Skin of body (tissue), 2 donors: ENCODE data around the gene KRTAP17-1. TPM values are rescaled to one million over a fixed set of nuclear protein-coding genes. Genes with fewer than 3 reads are reported as not detected.
"Not testable (repeated sequence)": the region's sequence is repeated elsewhere in the genome, so short reads cannot be mapped to it uniquely, and the experiment has no call there.

Experiments used
- DNase-seq: peaks from one replicate; lab custom pipeline; 2025; lab: John Stamatoyannopoulos, UW
- total RNA-seq: library from RNA; depleted of rRNA; stranded (reverse); fragments of >200 nt; gene quantifications from one replicate; pipeline ENCODE4 v1.2.3, GENCODE V29; 2014

Gene KRTAP17-1
- total RNA-seq, 1 donor from 2014 or later, result 7.9 TPM

DNA sequence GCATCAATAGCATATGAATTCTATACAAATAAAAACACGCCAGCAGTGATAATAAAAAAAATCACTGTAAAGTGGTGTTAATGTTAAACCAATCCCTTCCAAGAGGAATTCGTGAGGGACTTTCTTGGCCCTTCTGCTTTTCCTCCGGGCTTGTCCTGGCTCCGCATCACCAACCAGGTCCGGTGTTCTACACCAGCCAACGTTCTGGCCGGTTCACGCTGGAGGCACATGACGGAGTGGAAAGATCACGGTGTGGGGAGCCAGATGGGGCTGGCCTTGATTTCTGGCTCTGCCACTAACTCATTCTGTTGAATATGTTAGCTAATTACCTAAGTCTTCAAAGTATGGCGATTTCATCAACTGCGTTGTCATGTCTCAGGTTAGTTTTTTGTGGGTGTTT is 11.4 kb downstream of the KRTAP17-1 start:
- no peak for DNase-seq

DNA sequence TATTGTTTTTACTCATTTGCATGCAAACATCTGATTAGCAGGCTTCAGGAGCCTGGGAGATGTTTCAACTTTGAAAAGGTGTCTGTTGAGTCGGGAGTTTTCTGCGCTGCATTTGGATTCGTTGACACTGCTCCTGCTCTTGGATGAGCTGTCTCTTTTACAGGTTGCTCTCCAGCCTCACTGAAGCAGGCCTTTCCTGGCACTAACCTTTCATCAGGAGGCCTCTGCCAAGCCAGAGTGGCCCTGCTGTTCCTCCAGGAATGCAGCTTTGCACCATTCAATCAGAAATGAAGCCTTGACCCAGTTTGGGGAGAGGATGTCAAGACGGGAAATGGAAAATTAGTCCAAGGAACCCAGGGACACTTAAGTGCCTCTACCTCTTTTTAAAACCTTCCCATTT is 12.5 kb downstream of the KRTAP17-1 start:
- DNase-seq, result no peak

DNA sequence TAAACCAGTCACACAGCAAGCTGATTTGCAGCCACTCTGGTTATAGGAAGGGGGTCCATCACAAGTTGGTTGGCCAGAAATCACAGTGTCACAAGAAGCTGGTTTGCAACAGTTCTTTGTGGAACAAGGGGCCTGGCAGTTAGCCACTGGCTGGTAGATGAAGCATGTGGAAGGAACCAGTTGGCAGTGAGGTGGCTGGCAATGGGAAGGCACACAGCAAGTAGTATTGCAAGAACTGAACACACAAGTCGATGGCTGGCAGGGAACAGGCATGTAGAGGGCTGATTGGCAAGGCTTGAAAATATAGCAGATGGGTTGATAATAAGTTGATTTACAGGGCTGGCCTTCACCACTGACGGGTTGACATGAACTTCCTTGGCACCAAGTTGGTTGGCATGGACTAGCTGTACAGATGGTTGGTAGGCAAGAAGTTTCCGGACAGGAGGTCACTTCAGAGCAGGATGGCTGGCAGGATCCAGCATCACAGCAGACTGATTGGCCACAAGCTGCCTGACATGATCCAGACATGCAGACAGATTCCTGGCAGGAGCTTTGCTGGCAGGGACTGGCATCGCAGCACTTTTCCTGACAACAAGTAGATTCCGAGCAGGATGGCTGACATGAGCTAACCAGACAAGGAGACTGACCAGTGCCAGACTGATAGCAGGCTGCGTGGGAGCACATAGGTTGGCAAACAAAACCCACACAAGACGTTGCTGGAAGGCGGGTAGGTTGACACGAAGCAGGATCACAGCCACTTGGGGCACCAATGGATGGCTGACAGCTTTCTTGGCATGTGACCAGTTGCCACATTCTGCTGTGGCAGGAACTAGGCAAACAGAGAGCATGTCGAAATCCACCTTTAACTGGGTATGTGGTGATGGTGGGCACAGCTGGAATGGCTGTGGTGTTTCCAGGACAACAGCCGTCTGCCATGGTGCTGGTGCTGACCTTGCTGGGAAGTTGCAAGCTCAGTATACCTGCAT is 13.3 kb downstream of the KRTAP17-1 start, which contains the start of gene KRTAP29-1:
KRTAP29-1 (minus strand) TSS at position 936 of the 986 bp plus-strand sequence; CDS start at position 936, 0 bp downstream.
- DNase-seq, result no peak

DNA sequence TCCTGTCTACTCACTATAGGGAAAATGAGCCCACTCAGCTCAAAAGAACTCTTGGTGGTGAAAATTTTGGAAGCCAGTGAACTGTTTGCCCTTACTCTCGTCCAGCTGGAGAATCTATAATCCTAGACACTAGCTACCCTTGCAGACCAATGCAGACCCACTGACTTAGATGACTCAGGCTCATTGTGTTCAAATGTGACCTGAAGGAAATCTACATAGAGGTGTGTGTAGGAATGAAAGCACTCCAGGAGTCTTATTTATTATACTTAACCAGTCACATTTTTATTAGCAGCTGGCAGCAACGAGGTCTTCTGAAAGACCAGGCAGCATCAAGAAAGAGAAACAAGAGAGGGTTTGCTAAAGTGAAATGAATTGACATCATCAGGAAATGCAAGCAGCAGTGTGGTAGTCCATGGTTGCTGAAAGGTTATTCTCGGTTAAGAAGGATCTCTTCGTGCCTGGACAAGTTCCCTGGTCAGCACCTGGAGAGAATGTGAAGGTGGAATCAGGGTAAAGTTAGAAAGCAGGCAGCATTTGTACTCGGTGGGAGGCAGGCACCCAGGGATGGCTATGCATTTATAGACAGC is 14.2 kb downstream of the KRTAP17-1 start:
- no peak for DNase-seq

DNA sequence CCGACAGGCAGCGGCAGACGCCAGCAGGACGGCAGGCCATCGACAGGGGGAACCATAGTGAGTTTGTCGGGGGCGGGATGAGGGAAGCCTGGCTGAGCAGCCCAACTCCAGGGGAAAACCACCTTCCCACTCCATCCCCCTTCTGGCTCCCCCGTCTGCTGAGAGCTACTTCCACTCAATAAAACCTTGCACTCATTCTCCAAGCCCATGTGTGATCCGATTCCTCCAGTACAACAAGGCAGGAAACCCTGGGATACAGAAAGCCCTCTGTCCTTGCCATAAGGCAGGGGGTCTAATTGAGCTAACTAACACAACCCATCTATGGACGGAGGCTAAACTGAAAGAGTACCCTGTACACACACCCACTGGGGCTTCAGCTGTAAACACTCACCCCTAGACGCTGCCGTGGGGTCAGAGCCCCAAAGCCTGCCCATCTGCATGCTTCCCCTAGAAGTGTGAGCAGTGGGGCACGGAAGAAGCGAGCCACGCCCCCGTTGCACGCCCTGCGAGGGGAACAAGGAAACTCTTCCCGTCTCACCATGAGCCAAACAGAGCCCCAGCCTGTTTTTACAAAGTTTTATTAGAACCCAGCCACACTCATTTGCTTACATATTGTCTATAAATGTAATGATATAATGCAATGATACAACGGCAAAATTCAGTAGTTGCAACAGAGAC is 16.9 kb downstream of the KRTAP17-1 start:
- DNase-seq, result no peak

DNA sequence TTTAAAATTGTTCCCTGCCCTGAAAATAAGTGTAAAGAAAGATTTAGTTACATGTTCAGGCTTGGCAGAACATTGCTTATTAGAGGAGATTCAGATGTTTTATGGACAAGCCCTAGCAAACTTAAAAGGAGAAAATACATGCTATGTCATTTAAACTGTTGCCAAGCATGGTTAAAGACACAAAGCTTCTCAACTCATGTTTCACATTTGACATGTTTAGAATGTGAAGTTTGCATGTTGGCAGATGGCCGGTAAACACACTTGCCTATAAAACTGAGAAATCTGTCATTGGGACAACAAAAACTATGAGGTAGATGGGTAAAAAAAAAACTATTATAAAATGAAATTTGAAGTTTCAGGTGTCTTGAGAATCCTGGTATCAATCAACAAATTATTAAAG is 18.7 kb downstream of the KRTAP17-1 start:
- DNase-seq, result no peak

DNA sequence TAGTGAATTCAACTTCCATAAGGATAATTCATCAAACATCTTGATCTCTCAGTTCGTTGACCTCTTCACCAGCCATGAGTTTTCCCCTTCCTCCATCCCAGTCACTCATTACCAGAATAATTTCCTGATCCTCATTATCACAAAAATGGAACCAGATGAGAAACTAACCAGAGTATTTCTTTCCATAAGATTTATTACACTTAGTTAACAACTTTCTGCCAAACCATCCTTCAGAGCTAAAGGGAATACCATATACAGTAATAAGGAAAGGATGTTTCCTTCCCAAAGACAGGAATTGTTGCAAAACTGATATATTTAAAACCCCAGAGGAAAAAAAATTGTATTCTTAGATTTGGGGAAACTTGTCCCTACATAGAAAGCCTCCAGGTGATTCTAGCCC is 21.5 kb downstream of the KRTAP17-1 start:
- no peak for DNase-seq

DNA sequence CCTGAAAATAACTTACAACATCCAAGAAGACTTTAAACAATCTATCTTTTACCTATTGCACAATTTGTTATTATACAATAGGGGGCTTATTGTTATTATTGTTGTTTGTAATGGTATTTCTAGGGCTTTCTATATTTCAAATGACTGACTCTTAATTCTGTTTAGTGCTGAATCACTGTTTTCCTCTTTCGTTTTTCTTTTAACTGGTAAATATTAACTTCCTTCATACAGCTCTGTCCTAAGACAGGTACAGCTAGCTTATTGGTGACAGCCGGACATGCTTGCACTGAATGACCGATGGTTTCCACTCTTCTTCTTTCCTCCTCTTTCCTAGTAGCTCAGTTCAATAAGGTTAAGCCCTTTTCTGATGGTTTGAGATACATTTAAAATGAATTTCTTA is 28.5 kb downstream of the KRTAP17-1 start:
- no peak for DNase-seq

DNA sequence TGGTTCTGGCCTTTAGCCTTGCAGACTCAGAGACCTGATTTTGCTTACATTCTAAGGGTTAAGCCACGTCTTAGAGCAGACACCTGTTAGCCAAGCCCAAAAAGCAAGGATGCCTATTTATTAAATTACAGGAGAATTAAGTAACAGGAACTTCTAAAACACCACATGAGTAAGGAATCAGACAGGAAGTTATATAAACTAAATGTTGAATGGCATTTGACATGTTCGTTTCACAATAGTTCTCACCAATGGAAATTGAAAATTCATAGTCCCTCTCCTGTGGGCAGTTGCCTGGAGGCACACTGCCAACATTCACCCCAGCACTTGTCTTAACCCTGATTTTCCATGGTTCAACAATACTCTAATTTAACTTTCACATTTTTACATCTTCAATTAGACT is 31.0 kb downstream of the KRTAP17-1 start:
- DNase-seq, result no peak

DNA sequence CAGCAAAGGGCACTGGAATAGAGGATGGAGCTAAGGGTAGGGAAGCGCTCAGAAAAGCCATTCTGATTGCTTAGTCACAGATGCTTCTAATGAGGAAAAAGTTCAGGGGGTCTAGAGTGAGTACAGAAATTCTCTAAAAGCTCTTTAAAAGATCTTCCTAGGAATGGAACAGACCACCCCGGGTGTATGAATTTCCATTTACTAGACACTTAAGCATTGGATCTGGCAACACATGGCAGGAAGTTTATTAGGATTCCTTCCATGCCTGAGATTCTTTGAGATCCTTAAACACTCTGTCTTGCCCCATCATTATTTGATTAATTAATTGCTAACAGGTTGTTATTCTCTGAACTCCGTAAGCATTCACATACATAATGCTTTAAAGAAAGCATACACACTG is 31.5 kb downstream of the KRTAP17-1 start:
- DNase-seq, result no peak

DNA sequence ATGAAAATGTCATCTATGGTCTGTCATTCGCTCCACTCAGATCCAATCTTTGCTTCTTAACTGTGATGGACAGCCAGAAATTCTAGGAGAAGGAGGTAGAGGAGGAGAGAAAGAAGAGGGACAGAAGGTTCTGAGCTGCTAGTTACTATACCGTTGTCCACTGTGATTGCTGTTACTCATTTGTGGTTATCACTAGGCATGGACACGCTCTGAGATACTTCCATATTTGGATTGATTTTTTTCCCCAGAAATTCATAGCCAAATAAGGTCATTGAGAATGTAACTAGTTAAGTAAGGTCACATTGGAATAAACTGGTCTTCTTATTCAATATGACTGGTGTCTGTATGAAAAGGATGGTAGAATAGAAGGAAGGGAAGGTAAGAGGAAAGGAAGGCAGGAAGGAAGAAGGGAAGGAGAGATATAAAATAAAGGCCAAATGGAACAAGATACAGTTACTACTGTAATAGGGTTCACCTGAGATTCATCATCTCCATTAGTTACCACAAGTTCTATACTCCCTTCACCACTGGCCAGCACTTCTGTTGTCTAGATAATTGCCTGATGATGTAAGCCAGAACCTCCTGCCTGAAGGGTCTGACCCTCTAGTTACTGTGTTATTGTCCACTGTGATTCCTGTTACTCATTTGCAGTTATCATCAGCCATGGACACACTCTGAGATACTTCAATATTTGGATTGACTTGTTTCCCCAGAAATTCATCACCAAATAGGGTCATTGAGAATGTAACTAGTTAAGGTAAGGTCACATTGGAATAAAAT is 37.1 kb downstream of the KRTAP17-1 start:
- DNase-seq, result no peak

DNA sequence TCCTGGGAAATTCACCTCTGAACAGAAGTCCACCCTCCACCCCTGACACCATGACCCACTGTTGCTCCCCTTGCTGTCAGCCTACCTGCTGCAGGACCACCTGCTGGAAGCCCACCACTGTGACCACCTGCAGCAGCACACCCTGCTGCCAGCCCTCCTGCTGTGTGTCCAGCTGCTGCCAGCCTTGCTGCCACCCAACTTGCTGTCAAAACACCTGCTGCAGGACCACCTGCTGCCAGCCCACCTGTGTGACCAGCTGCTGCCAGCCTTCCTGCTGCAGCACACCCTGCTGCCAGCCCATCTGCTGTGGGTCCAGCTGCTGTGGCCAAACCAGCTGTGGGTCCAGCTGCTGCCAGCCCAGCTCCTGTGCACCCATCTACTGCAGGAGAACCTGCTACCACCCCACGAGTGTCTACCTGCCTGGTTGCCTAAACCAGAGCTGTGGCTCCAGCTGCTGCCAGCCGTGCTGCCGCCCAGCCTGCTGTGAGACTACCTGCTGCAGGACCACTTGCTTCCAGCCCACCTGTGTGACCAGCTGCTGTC is 39.8 kb downstream of the KRTAP17-1 start, which contains the start of gene KRTAP9-7:
KRTAP9-7 (plus strand) TSS at position 51 of the 543 bp plus-strand sequence; CDS start at position 51, 0 bp downstream.
- DNase-seq, result not testable (repeated sequence)

DNA sequence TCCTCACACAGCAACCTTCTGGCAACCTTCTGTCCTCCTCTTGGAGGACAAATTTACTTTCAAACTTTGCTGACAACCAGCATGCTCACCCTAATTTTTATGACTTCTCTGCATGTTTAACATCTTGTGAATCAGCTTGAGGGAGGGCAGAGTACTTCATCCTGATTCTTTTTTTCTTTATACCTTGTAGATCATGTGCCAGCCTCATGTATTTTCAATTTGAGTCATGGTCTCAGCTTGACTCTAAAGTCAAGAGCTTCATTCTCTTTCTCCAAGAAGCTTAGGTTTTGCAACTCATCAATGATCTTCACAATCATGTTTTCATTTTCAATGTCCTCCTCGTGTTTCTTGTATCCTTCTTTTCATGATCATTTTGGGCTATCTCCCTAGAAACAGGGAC is 43.7 kb downstream of the KRTAP17-1 start:
- no peak for DNase-seq

DNA sequence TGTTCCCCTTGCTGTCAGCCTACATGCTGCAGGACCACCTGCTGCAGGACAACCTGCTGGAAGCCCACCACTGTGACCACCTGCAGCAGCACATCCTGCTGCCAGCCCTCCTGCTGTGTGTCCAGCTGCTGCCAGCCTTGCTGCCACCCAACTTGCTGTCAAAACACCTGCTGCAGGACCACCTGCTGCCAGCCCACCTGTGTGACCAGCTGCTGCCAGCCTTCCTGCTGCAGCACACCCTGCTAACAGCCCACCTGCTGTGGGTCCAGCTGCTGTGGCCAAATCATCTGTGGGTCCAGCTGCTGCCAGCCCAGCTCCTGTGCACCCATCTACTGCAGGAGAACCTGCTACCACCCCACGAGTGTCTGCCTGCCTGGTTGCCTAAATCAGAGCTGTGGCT is 44.2 kb downstream of the KRTAP17-1 start:
- not testable (repeated sequence) for DNase-seq

DNA sequence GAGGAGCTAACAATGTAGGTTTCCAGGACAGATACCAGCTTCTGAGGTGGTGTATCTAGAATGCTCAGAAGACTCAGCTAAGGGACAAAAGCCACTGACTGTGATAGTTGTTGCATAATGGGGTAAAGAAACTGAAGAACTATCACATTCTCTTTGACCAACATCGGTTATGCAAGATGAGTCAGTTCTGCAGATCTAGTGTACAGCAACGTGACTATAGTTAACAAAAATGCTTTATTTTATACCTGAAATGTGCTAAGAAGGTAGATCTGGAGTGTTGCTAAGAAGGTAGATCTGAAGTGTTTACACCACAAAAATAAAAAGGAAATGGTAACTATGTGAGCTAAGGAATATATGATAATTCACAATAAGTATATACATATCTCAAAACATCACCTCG is 47.8 kb downstream of the KRTAP17-1 start:
- no peak for DNase-seq

DNA sequence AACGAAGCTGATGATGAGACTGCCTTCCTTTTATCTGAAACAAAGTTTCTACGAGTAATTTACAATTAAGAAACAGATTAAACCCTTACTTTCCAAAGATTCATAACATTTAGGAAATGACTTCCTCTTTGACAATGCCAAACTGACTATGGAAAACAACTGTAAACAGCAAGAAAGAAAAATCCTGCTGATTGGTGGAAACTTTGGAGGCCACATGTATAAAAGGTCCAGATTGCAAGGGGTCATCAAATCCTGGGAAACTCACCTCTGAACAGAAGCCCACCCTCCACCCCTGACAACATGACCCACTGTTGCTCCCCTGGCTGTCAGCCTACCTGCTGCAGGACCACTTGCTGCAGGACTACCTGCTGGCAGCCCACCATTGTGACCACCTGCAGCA is 50.4 kb downstream of the KRTAP17-1 start, which contains the start of gene KRTAP9-6:
KRTAP9-6 (plus strand) TSS at position 301 of the 400 bp plus-strand sequence; CDS start at position 301, 0 bp downstream.
- no peak for DNase-seq
